Rectal smooth muscle tissue (tissue), 1 donor: Measurements from ENCODE around the gene ITPR1.
A peak's percentile ranks its signal among the peaks of the same experiment; 100 is the strongest.

Experiments used
- H3K27ac ChIP-seq: one replicate; pipeline ENCODE4 v1.7.0; 2013; ENCODE audit warnings: low read depth, low read length, inconsistent platforms
- H3K27me3 ChIP-seq: one replicate; pipeline ENCODE4 v1.7.0; 2013; ENCODE audit warnings: low read length; ENCODE audit not compliant: control insufficient read depth, insufficient read depth
- H3K36me3 ChIP-seq: one replicate; pipeline ENCODE4 v1.7.0; 2013; ENCODE audit warnings: low read length; ENCODE audit not compliant: control insufficient read depth, insufficient read depth
- H3K4me1 ChIP-seq: one replicate; pipeline ENCODE4 v1.7.0; 2013; ENCODE audit warnings: low read length; ENCODE audit not compliant: control insufficient read depth, insufficient read depth
- H3K4me3 ChIP-seq: one replicate; pipeline ENCODE4 v1.7.0; 2013; ENCODE audit warnings: low read length
- H3K9ac ChIP-seq: one replicate; pipeline ENCODE4 v1.7.0; 2013; ENCODE audit warnings: low read length

Gene ITPR1

GRCh38 chr3:4493941-4494894 is 1.1 kb downstream of the ITPR1 start:
- no peaks in the 10 kb centered on the region for H3K27me3 ChIP-seq
- H3K4me1 ChIP-seq, result peaks cover 11% of the 10 kb centered on the region
- H3K4me3 ChIP-seq, result peak overlapping the region; percentile 88
- H3K9ac ChIP-seq, result no peak overlapping the region
- H3K36me3 ChIP-seq, result no peaks in the 10 kb centered on the region
- peak overlapping the region; percentile 69 for H3K27ac ChIP-seq

DNA sequence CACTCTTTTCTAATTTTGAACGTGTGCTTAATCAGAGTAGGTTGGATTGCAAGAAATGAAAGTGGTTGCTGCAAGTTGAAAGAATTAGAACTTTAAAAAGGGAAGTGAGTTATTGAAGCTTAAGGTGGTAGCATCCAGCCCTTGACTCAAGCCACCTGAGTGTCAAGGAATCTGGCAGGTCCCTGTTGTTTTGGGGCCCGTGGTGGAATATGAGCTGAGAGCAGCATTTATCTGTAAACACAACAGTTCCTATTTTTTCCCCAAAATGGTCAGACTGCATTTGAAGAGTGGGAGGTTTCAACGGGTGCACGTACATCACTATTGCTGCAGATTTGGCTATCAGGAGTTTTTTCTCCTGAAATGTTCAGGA is 1.7 kb downstream of the ITPR1 start:
- Histone ChIP-seq H3K36me3 (no peaks in the 10 kb centered on the region), H3K9ac (no peak overlapping the region), H3K4me1 (peaks cover 11% of the 10 kb centered on the region), H3K27ac (peak overlapping the region; percentile 69), H3K27me3 (no peaks in the 10 kb centered on the region), H3K4me3 (peak overlapping the region; percentile 88)

DNA sequence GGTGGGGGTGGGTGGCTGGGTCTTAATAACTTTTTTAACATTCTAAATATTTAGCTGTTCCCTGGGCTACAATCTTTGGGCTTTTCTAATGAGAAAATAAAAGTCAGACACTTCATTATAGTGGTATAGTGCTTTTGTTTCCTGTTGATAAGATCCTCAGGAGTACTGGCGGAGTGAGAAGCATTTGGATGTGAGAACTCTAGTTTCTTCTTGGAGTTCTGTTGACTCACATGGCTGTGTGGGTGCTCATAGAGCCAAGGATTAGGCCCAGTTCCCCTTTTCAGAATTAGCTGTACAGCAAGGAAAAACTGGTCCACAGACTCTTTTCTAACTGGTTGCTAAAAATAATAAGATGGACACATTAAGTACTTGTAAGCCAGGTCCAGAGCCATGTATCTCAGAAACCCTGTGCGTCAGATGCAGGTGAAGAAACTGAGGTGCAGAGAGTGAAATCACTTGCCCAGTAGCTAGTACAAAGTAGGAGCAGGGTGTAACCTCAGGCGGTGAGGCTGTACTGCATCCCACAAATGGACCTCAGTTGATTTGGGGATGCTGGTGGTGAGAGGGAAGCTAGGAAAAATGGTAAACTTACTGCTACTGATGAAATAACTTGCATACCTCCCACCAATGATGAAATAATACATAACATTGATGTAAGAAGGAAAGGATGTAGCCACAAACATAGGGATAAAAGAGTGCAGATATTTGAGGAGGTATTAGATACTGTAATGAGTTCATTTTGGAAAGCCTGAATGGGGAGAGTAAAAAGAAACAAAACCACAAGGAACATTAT is 2.3 kb downstream of the ITPR1 start:
- Histone ChIP-seq H3K36me3 (no peaks in the 10 kb centered on the region), H3K27ac (peak overlapping the region; percentile 69), H3K4me1 (peaks cover 11% of the 10 kb centered on the region), H3K9ac (no peak overlapping the region), H3K27me3 (no peaks in the 10 kb centered on the region), H3K4me3 (peak overlapping the region; percentile 88)

GRCh38 chr3:4496087-4496452 is 2.9 kb downstream of the ITPR1 start:
- Histone ChIP-seq H3K36me3 (no peaks in the 10 kb centered on the region), H3K27me3 (no peaks in the 10 kb centered on the region), H3K4me3 (no peak overlapping the region), H3K4me1 (peaks cover 11% of the 10 kb centered on the region), H3K9ac (no peak overlapping the region), H3K27ac (no peak overlapping the region)

- H3K9ac ChIP-seq, result no peak overlapping the region
- H3K27me3 ChIP-seq, result no peaks in the 10 kb centered on the region
- H3K36me3 ChIP-seq, result no peaks in the 10 kb centered on the region
- H3K4me3 ChIP-seq, result no peak overlapping the region
- H3K4me1 ChIP-seq, result peaks cover 6% of the 10 kb centered on the region
- no peak overlapping the region for H3K27ac ChIP-seq
Measured at GRCh38 chr3:4497005-4497692, 4.0 kb downstream of the ITPR1 start.

- Histone ChIP-seq H3K27ac (no peak overlapping the region), H3K9ac (no peak overlapping the region), H3K27me3 (no peaks in the 10 kb centered on the region), H3K4me3 (no peak overlapping the region), H3K36me3 (no peaks in the 10 kb centered on the region), H3K4me1 (peaks cover 6% of the 10 kb centered on the region)
Measured at GRCh38 chr3:4497843-4498324, 4.7 kb downstream of the ITPR1 start.

GRCh38 chr3:4498446-4498845 is 5.3 kb downstream of the ITPR1 start:
- no peak overlapping the region for H3K27ac ChIP-seq
- H3K4me3 ChIP-seq, result no peak overlapping the region
- H3K27me3 ChIP-seq, result no peaks in the 10 kb centered on the region
- no peak overlapping the region for H3K9ac ChIP-seq
- peaks cover 6% of the 10 kb centered on the region for H3K4me1 ChIP-seq
- H3K36me3 ChIP-seq, result no peaks in the 10 kb centered on the region

GRCh38 chr3:4501437-4501836 is 8.3 kb downstream of the ITPR1 start:
- no peak overlapping the region for H3K9ac ChIP-seq
- no peak overlapping the region for H3K4me3 ChIP-seq
- no peak overlapping the region for H3K27ac ChIP-seq
- no peaks in the 10 kb centered on the region for H3K27me3 ChIP-seq
- H3K36me3 ChIP-seq, result no peaks in the 10 kb centered on the region
- peaks cover 10% of the 10 kb centered on the region for H3K4me1 ChIP-seq

GRCh38 chr3:4501927-4502326 is 8.8 kb downstream of the ITPR1 start:
- Histone ChIP-seq H3K4me1 (peaks cover 14% of the 10 kb centered on the region), H3K36me3 (no peaks in the 10 kb centered on the region), H3K27ac (no peak overlapping the region)

DNA sequence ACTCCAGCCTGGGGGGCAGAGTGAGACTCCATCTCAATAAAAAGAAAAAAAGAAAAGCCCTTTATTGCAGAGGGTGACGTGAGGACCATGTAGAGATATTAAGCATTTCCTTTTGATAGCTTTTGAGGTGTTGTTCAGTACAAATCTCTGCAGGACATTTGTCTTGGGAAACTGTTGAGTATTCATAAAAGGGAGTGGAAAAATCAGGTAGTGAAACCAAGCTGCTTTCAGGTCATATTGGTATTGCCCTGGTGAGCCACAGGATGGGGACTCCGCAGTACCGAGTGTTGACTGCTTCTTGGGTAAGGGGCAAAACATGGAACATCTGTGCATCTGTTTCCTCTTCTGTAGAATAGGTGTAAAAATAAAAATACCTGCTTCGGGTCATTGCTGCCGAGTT is 9.9 kb downstream of the ITPR1 start:
- no peak overlapping the region for H3K27ac ChIP-seq
- H3K36me3 ChIP-seq, result no peaks in the 10 kb centered on the region
- no peaks in the 10 kb centered on the region for H3K27me3 ChIP-seq
- no peak overlapping the region for H3K9ac ChIP-seq
- H3K4me1 ChIP-seq, result peaks cover 18% of the 10 kb centered on the region
- H3K4me3 ChIP-seq, result no peak overlapping the region

More at GRCh38 chr3:4501927-4502326, 8.8 kb downstream of the ITPR1 start:
- no peaks in the 10 kb centered on the region for H3K27me3 ChIP-seq
- H3K4me3 ChIP-seq, result no peak overlapping the region
- H3K9ac ChIP-seq, result no peak overlapping the region

- H3K27ac ChIP-seq, result peak overlapping the region; percentile 86
- H3K27me3 ChIP-seq, result no peaks in the 10 kb centered on the region
- H3K4me3 ChIP-seq, result peak overlapping the region; percentile 49
- no peaks in the 10 kb centered on the region for H3K36me3 ChIP-seq
- peaks cover 18% of the 10 kb centered on the region for H3K4me1 ChIP-seq
- H3K9ac ChIP-seq, result no peak overlapping the region
Measured at GRCh38 chr3:4504340-4505261, 11.5 kb downstream of the ITPR1 start.
